Measurements from ENCODE around the gene RAD23B.
A peak's percentile ranks its signal among the peaks of the same experiment; 100 is the strongest.
"Not testable (repeated sequence)": the region's sequence is repeated elsewhere in the genome, so short reads cannot be mapped to it uniquely, and the experiment has no call there.

RAD23B gene

DNA sequence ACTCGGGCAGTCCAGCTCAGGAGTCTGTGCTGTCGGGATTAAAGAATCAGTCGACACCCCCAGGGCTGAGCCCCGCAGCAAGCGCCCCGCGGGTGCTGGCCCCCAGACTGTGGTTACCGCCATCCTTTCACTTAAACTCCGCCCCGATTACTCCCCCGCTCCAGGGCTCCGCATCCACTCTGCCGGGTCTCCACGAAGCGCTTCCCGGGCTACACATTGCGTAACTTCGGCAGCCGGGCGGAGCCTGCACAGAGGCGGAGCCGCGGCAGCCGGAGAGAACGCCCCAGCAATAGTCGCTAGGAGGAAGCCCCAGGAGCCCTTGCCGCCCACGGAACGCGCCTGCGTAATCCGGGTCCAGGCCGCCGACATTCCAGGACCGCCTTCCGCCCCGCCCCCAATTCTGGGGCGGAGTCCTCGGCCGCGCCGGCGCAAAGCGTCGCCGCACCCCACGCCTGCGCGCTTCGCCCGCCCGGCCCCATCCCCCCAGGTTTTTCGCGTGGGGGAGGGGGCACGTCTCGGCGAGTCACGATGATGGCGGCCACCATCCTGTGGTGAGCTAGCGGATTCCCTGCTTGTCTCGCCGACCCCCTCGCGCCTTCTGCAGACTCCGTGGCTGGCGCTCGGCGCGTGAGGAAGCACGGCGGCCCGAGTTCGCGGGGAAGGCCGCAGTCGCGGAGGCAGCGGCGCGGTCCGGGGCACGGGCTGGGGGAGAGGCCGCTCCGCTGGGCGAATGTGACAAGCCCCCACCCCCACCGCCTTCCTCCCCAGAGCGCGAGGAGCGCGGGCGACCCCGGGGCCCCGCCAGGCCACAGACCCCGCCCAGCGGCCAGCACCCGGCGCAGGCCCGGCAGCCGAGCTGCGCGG is at the start of gene RAD23B:
RAD23B (plus strand) TSS at position 521 of the 864 bp plus-strand sequence. CDS start 351 bp downstream, outside the sequence.
- DNase-seq (ENCODE audit: low spot score), result peak; percentile 98

DNA sequence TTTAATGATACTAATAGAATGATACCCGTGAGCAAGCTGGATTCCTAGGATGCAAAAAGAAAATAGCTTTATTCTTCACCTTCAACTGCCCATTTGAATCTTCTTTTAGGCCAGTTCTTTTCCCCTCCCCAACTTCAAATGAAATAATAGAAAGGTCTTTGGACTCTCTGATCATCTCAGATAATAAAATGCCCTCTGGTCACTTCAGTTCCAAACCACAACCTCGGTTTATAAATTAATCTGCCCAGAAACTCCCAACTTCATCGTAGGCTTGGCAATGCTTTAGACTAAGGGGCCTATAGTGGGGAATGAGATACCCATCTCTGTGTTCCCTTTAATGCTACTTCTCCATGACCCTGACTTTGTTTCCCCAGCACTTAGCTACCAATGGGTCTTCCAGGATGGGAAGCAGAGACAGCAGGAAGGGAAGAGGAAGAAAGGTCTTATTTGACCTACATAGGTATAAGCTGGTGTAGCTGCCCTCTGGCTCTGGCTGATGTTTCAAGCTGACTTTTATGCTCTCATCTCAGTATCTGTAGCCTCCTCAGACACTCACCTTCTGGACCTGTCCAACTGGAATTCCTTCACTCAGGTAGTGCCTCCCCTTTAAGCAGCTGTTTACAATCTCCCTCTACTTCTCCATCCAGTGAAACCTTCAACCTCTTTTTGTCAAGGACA is 47.2 kb upstream of the RAD23B start:
- DNase-seq (ENCODE audit: low spot score), result no peak

DNA sequence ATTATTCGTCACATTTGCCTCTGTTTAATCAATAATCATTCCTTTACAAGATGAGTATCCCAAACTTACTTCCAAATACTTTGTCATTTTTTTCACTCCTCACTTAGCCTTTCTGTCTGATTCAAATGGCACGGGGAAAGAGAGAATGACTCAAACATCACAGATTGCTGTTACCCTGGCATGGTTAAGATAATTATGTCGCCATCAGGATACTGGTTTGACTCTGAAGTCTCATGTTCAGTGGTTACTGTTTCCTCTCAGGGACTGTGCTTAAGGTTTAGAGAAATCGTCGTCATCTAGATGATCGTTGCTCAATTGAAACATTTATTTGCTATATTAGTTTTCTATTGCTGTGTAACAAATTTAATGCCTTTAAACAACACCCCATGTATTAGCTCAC is 45.2 kb upstream of the RAD23B start:
- DNase-seq (ENCODE audit: low spot score), result no peak

DNA sequence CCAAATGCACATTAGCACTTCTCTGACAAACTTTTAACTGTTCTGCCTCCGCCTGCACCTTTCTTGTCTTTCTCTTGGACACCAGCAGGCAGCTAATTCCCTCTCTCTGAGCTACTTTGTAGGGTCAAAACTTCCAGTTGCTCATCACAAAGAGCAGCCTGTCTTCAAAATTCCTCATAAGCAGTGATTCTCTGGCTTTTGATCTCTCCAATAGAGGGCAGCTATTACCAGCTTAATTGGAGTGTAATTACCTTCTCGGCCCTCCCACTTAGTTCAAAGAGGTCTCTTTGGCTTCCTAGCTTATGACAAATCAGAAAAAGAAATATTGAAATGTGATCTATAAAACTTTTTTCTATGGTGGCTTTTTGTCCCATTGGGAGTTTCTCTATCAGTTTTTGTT is 43.6 kb upstream of the RAD23B start:
- no peak for DNase-seq (ENCODE audit: low spot score)

DNA sequence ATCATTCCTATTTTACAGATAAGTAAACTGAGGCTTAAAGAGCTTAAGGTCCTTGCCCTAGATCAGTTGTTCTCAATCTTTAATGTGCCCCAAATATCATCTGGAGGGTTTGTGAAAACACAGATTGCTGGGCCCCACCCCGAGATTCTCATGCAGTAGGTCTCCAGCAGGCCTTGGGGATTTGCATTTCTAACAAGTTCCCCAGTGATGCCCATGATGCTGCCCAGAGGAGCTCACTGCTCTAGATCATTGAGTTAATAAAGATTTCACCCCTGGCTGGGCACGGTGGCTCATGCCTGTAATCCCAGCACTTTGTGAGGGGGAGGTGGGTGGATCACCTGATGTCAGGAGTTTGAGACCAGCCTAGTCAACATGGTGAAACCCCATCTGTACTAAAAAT is 42.8 kb upstream of the RAD23B start:
- DNase-seq (ENCODE audit: low spot score), result no peak

DNA sequence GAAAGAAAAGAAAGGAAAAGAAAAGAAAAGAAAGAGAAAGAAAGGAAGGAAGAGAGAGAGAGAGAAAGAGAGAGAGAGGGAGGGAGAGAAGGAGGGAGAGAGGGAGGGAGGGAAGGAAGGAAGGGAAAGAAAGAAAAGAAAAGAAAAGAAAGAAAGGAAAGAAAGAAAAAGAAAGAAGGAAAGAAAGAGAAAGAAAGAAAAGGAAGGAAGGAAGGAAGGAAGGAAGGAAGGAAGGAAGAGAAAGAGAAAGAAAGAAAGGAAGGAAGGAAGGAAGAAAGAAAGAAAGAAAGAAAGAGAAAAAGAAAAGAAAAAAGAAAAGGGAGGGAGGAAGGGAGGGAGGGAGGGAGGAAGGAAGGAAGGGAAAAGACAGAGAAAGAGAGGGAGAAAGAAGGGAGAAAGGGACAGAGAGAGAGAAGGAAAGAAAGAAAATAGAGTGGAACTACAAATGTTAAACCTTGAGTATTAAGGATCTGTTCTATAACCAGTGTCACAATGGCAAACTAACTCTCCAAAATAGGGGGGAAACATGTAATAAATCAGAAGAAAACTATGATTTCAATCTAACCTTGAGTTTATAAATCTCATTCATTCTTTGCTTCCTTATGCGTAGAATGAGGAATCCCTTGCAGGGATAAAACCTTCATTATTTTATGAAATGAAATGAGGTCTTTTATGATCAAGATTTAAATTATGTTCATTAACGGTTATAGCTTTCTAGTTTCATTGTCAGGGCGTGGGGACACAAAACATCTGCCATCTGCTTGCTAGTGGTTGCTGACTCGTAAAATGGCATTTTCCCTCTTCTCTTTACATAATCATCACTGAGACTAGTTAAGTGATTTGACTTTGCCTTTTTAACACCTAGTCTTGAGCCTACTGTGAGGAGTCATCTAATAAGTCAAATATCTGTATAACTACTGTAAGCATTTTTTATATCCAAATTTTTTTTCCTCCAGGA is 40.7 kb upstream of the RAD23B start:
- no peak for DNase-seq (ENCODE audit: low spot score)

DNA sequence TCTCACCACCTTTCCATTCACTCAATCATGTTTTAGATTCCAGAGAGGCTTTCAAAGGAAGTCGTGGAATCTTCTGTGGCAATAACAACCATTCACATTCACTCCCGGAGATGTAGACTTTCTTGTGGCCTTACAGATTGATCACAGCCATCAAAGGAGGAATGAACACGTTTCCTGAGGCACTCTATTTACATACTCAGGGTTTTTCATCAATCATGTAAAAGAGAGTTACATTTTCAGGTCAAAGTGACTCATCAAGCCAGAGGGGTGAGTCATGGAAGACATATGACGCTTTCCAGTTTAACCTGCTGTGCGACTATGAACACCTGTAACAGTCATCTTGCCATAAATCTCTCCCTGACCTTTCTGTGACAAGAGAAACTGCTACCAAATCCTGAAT is 39.3 kb upstream of the RAD23B start:
- DNase-seq (ENCODE audit: low spot score), result no peak

DNA sequence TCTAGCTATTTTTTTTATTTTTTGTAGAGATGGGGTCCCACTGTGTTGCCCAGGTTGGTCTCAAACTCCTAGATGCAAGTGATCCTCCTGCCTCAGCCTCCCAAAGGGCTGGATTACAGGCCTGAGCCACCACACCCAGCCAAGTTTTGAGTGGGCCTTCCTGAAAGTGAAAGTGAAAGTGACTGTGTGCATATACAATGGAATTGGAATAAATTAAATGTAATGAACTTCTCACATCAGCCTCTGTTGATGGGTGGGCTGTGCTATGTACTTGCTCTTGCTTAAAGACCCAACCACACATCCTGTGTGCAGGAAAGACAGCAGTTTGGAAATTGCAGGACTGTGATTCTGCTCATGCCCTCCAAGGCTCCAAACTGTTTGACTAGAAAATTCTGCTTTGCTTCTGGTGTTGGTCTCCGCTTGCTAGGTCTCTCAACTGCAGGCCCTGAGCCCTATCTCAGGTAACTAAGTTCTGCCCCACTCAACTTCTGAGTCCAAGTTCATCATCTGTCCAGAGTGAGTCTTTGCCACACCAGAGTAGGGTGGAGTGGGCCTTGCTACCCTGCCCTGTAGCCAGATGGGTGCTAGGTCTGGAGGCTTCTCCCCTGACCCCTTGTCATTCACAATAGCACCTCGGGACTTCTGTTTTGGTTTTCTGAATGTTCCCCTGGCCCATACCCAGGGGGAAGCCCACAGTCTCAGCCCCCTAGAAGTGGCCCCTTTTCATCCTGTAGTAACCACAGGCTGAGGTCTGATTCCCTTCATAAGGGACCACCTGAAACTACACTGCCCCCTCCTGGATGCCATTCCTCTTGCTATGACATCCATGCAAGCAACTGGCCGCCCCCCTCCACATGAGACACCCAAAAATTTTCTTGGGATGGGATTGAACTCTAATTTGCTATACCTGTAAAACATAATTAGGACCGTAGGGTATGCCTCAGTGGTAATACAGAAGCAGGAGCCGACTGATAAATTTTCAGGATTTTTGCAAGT is 36.5 kb upstream of the RAD23B start:
- no peak for DNase-seq (ENCODE audit: low spot score)

DNA sequence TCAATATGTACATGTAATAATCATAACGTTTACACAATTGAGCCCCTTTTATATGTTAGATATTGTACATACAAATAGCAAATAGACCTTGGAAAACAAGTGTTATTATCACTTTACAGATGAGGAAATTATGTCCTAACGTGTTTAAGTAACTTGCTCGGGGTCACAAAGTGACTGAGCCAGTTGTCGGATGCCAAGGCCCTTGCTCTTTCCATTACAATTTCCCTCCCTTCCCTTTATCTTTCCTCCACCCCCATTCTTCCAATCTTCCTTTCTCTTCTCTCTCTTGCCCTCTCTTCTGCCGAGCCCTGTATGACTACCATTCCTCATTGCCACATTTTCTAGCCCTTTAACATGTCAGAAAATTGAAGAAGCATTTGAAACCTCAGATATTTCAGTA is 34.4 kb upstream of the RAD23B start:
- DNase-seq (ENCODE audit: low spot score), result no peak

DNA sequence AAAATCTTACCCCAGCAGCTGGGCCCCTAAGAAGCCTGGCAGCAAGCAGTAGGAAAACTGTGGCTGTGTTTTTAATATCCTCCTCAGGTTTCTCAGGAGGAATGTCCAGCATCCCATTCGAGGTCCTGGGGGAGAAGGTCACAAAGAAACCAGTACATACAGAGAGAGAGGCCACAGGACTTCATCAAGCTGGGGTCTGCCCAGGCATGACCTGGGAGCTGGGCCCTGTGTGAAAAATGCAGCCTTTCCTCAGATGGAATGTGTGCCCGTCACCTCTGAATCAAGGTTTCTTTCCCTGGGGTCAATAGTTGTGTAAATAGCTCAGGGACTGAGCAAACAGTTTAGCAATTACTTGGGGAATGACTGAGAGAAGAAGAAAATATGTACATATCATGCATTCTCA is 33.9 kb upstream of the RAD23B start:
- no peak for DNase-seq (ENCODE audit: low spot score)

DNA sequence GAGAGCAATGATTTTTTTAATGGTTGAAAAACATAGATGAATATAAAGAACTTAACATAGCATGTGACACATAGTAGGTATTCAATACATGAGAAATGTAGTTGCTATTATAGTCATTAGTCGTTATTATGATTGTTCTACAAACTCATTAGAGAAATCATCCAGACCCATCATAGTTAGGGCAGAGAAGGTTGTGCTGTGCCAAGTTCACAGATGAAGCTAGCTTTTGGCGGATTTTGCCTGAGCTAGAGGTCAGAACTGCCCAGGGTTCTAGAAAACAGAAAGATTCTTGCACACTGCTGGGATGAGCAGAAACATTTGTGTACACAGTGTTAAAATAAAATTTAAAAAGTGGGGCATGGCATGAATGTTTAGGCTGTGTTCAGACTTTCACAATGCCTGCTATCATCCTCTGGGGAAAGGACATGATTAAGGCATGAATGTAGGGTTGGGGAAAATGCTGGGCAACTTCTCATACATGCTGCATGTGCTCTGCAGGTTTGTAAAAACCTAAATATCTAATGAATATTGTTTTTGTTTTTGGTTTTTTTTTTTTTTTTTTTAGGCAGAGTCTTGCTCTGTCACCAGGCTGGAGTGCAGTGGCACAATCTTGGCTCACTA is 33.3 kb upstream of the RAD23B start:
- DNase-seq (ENCODE audit: low spot score), result no peak

DNA sequence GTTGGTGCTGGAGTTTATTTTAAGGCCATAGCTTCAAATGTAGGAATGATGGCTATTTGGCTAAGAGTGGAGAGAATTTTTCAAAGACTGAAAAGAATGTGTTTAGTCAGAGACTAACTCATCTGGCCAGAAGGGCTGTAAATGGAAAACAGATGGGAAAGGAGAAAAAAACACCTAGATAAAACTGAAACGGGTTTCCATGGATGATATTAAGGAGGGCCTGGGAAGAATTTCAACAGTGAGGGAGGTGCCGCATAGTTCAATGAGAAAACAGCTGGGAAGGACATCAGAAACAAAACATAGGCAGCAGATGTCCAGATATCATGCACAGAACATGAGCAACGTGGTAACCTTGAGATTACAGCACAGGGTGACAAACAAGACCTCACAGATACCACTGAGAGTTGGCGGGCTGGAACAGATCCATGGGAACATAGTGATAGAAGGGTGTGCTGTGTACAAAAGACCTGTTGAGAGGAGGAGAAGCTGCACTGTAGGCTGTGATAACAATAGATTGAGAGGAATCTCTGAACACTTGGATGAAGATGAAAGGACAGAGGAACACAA is 31.2 kb upstream of the RAD23B start:
- peak; percentile 15 for DNase-seq (ENCODE audit: low spot score)

DNA sequence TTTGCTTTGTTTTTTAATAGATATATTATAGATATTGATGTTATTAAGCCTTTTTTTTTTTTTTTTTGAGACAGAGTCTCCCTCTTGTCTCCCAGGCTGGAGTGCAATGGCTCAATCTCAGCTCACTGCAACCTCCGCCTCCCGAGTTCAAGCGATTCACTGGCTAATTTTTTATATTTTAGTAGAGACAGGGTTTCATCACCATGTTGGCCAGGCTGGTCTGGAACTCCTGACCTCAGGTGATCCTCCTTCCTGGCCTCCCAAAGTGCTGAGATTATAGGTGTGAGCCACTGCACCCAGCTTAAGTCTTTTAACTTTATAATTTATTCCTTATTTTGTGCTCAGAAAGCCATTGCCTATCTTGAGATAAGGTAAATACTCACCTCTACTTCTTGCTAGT is 24.2 kb upstream of the RAD23B start:
- DNase-seq (ENCODE audit: low spot score), result no peak

DNA sequence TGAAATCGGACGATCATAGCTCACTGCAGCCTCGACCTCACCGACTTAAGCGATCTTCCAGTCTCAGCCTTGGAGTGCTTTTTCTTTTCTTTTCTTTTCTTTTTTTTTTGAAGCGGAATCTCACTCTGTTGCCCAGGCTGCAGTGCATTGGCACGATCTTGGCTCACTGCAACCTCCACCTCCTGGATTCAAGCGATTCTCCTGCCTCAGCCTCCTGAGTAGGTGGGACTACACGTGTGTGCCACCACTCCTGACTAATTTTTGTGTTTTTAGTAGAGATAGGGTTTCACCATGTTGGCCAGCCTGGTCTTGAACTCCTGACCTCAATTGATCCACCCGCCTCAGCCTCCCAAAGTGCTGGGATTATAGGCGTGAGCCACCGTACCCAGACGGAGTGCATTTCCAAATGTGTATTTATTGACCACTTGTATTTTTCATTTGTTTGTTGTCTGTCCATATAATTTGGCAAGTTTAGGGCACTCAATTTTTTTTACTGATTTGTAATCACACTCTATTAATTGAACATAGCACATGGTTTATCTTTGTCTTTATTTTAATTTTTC is 23.2 kb upstream of the RAD23B start:
- not testable (repeated sequence) for DNase-seq (ENCODE audit: low spot score)

DNA sequence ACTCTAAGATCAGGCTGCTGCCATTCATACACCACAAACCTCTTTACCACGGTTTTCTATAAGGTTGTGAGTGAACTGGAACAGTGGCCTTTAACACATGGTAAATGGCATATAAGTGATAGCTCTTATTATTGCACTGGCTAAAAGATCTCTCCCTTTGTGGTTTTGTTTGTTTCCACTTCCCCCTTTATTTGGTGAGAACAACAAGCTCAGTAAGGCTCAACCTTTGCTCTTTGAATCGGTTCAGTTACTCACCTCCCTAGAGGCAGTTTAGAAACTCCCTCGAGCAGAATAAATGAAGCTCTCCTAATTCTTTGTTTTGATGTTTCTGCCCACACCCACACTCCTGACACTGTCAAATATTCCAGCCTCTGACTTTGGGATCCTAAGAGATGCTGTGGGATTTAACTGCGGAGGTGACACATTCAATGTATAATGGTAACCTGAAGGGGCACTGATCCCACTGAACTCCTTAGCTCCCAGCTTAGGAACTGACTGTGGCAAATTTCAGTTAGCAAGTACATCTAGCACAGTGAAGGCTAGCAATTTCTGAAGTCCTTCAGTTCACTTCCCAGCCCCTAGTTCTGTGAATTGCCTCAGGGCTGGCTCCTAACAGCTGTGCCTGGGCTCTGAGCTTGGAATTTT is 22.5 kb upstream of the RAD23B start:
- DNase-seq (ENCODE audit: low spot score), result no peak

DNA sequence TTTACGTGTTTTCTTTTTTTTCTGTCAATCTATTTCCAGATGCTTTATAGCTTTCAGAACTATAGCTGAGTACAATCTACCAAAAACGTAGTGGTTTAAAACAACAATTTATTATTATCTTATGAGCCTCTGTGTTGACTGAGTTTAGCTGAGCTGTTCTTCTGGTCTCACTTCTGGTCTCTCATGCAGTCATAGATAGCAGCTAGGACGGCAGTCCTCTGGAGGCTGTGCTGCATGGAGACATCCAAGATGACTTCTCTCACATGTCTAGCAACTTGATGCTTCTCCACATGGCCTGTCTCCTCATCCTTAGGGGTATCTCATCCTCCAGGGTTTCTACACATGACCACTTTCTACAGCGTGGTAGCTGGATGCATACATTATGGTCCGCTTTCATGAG is 22.0 kb upstream of the RAD23B start:
- no peak for DNase-seq (ENCODE audit: low spot score)

DNA sequence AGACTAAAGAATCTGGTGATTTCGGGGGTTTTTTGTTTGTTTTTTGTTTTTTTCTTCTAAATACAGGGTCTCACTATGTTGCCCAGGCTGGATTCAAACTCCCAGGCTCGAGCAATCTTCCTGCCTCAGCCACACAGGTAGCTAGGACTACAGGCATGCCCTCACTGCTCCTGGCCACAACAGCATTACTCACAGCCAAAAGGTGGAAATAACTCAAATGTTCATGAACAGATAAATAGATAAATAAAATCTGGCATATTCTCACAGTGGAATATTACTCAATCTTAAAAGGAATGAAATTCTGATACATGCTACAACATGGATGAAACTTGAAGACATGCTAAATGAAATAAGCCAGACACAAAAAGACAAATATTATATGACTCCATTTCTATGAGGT is 19.8 kb upstream of the RAD23B start:
- DNase-seq (ENCODE audit: low spot score), result no peak

DNA sequence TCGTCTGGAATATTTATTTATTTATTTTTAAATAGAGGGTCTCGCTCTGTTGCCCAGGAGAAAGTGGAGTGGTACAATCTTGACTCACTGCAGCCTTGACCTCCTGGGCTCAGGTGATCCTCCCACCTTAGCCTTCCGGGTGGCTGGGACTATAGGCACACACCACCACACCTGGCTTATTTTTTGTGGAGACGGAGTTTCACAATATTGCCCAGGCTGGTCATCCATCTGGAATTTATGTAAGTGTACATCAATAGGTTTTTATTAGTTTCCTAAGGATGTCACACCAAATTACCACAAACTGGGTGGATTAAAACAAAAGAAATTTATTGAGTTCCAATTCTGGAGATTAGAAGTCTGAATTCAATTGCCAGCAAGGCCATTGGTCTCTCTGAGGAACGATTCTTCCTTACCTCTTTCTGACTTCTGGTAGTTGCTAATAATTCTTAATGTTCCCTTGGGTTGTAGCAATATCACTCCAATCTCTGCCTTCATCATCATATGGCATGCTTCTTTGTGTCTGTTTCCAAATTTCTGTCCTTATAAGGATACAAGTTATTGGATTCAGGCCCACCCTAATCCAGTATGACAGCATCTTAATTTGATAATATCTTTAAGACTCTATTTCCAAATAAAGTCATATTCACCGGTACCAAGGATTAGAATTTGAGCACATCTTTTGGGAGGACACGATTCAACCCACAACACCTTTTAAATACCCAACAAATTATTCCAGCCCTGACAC is 16.3 kb upstream of the RAD23B start:
- DNase-seq (ENCODE audit: low spot score), result no peak

DNA sequence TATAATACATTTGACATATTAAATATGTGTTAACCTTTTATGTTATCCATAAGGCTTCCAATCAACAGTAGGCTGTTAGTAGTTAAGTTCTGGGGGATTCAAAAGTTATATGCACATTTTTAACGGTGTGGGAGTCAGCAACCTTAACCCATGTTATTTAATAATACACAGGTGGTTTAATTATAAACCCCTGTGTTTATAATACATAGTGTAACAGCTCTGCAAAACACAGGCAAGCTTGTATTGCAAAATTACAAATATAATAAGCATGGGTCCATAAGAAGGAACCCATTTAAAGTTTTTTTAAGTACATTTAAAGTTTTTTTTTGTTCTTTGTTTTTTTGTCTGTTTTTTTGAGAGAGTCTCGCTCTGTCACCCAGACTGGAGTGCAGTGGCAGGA is 14.5 kb upstream of the RAD23B start:
- DNase-seq (ENCODE audit: low spot score), result no peak
